Measurements from ENCODE around the gene KIAA0930. TPM values are rescaled to one million over a fixed set of nuclear protein-coding genes. Genes with fewer than 3 reads are reported as not detected.

Gene KIAA0930
- total RNA-seq, 1 experiment from 2014 or later, result 92.5 TPM

DNA sequence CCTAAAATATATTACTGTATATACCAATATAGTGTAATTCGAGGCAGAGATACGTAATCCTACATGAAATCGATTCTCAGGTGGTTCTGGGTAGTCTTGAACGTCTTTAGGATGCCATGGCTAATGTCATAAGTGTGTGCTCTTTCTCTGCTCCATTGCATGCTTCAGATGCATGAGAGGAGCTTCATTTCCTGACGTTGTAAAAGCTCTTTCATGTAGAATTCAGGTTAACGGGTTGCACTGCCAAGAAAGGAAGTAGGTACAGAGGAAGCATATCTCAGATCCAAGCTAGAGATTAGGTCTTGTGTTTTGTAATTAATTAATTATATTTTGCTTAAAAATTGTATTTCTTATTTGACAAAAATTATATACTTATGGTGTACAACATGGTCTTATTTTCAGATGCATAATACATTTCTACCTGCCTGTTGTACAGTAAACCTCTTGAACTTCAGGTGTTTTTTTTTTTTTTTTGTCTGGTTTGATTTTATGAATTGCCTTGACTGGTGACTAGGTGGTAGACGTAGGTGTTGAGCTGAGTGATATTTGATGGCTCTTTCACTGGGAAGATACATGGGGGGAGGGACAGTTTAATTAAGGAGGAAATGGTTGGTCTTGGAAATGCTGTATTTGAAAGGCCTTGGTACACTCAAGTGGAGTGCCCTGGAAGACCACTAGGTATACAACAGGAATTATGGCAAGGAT, 67.7 kb downstream of the KIAA0930 start:
- no peak for DNase-seq (ENCODE audit: low spot score)

DNA sequence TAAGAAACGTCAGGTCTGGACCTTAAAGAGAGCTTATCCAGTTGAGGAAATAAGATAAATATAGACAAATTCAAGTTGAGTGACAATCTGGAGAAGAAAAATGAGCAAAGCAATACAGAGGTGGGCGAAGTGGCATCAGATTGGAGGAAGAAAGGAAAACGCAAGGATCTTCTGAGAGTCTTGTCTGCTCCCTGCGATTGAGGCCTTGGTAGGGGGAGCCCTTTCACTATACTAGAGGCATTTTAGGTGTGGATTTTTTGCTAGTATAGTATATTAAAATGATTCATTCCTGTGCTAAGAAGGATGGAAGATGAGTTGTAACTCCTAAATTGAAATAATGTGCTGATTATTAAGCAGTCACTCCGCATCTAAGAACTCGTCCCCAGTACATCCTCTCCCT, 68.9 kb downstream of the KIAA0930 start:
- DNase-seq (ENCODE audit: low spot score), result no peak

DNA sequence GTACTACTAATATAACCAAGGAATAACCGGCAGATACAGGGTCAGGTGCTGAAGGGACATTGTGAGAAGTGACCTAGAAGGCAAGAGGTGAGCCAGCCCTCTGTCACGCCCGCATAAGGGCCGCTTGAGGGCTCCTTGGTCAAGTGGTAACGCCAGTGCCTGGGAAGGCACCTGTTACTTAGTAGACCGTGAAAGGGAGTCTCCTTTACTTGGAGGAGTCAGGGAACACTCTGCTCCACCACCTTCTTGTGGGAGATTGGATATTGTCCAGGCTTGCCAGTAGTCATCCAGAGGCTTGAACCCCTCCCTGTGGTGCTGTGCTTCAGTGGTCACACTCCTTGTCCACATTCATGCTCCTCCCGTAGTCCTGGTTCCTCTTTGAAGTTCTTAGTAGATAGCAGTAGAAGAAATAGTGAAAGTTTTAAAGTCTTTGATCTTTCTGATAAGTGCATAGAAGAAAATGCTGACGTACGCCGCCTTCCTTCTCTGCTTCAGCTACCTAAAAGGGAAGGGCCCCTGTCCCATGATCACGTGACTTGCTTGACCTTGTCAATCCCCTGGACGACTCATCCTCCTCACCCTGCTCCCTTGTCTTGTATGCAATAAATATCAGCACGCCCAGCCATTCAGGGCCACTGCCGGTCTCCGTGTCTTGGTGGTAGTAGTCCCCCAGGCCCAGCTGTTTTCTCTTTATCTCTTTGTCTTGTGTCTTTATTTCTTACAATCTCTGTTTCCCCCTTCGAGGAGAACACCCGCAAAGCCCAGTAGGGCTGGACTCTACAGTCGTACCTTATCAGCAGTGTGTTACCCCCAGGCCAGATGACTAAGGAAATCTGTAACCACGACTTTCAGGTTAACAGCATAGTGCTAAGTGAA, 70.9 kb downstream of the KIAA0930 start:
- no peak for DNase-seq (ENCODE audit: low spot score)

DNA sequence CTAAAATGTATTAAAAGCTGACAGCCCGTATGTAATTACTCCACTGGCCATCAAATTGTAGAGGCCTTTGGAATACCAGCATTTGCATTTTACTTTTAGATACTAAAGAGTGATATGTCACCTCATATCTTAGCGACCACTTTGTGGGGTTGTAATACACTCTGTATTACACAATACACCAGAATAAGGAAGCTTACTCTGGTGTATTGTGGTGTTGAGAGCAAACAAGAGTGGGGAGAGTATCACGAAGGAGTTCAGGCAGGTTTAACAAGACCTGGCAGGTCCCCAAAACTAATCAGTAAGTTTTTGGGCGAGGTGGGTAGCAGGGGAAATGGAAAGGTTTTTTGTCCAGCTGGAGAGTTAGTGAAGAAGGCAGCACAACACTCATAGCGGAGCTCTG, 73.8 kb downstream of the KIAA0930 start:
- no peak for DNase-seq (ENCODE audit: low spot score)

DNA sequence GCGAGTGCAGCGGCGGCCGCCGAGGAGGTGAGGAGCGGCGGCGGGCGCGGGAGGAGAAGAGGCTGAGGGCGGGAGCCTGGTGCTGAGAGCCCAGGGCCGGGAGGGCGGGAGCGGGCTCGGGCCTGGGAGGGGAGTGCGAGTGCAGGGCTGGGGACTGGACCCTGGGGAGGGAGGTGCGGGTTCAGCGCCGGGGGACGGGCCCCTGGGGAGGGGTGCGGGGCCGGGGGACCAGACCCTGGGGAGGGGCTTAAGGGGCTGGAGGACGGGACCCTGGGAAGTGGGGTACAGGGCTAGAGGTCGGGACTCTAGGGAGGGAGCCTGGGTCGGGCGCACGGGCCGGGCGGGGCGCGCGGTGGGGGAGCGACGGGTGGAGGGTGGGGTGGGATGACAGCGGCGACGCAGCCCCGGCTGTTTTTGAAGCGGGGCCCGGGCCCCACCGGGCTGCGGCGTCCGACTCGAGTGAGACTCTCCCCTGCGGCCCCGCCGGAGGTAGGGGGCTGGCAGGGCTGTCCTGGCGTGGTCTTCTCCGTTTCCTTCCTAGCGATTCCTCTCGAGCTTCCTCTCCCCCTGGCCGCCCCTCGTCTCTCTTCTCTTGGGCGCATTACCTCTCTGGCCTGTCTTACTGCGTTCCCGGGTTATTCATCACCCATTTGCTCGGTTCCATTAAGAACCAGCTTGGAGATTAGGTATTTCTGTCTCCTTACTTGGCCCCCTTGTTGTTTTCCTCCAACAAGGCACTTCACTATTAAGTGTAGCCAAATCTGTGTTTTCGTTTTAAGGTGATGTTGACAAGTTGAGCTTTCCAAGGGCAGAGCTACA, 76.2 kb downstream of the KIAA0930 start:
- no peak for DNase-seq (ENCODE audit: low spot score)

DNA sequence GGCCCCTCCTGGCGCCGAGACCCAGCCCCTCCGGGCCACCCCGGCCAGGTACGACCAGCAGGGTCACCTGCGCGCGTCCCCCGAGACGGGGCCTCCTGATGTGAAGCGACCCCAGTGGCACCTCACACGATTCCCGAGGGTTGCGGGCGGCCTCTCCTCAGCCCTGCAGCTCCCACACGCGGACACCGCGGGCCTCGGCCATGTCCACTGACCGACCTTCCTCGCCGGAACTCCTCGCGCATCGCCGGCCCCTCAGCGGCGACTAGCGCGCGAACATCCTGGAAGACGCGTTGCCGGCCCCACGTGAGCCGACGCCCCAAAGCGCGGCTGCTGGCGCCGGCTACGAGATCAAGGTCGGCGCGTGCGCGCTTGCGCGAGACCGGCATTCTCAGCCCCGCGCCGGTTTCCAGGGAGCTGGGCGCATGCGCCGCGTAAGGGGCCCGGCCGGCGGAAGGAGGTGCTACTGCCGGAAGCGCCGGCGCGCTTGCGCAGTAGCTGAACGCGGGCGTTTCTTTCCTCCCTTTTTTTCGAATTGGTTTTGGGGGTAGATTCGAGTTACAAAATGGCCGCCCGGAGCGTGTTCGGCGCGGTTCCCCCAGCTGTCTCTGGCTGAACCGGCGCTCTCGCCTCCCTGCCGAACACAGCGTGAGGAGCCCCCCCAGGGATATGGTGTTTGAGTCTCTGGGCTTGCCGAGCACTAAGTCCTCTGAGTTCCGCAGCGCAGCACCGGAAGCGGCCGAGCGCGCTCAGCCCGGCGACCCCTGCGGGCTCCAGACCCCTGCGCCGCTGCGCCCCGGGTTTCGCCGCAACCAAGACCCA, 77.0 kb downstream of the KIAA0930 start, which contains the start of gene NUP50:
TSS of gene NUP50 (plus strand) at position 475 of the 819 bp plus-strand sequence. CDS start 4,253 bp downstream, outside the sequence.
- peak; percentile 80 for DNase-seq (ENCODE audit: low spot score)

DNA sequence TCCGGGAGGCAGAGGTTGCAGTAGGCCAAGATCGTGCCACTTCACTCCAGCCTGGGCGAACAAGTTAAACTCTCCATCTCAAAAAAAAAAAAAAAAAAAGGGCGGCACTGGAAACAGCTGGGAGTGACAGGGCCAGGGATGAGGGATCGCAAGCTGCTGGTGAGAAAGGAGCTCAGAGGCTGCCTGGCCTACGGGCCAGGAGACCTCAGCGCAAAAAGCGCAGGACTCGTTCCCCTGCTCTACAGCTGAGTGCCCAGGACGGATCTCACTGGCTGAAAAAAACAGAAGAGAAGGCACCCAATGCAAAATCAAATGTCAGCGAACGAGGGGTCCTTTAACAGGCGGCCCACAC, 77.6 kb downstream of the KIAA0930 start:
- no peak for DNase-seq (ENCODE audit: low spot score)

DNA sequence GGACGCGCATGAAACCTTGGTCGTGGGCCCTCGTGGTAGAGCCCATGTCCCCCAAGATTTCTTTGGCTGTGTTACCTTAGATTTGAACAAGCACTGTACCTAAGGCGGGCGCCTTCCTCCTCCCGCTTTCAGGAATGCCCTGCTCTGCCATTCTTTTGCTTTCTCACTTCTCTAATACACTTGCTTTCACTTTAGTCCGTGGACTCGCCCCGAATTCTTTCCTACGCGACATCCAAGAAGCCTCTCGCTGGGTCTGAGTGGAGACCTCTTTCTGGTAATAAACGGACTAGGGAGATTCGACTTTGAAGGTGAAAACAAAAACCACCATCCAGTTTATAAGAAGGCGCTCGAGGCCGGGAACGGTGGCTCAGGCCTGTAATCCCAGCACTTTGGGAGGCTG, 78.2 kb downstream of the KIAA0930 start:
- no peak for DNase-seq (ENCODE audit: low spot score)

DNA sequence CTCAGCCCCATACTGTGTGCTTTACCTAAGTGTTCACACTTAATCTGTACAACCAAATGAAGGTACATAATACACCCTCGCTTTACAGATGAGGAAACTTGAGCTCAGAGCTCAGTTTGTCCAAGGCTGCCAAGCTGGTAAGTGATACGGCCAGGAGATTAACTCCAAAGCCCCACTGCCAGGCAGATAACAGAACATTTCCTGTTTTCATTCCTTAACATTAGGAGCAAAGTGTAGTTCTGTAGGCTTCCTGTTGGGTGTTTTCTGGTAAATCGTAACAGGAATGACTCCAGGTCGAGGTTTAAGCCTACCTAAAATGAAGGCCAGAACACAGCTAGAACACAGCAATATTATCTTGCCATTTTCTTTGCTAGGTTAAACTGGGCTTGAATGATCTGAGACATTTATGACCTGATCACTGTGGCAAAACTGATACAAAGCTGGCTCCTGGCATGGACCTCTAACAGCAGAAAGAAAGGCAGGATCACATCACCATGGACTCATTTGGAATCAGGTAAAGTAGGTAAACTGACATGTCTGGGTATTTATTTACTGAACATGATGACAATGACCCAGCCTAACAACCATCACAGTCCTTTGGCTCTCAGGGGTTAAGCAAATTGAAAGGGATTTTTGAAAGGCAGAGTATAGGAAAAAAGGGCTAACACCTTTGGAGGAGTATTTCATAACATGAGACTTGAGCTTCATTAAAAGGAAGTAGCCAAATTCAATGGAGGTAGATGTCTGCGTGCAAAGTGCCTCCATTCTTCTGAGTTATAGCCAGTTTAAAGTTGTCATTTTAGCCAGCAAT, 80.8 kb downstream of the KIAA0930 start:
- DNase-seq (ENCODE audit: low spot score), result no peak

DNA sequence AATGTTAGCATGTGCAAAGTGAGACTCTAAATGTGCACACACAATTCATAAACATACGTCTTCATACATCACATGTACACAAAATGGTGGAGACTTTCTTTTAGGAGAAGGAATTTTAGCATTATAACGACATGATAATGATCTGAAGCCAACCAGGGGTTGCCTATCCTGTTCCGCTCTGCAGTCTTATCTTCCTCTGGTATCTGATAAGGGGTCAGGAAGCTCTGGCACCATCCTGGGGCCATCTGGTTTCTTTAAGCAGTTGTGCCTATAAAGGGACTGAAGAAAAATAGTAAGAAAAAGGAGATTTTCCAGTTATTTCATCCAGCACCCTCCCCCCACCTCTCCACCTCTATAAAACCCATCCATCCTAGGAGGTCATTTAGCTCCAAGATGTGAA, 82.8 kb downstream of the KIAA0930 start:
- no peak for DNase-seq (ENCODE audit: low spot score)

DNA sequence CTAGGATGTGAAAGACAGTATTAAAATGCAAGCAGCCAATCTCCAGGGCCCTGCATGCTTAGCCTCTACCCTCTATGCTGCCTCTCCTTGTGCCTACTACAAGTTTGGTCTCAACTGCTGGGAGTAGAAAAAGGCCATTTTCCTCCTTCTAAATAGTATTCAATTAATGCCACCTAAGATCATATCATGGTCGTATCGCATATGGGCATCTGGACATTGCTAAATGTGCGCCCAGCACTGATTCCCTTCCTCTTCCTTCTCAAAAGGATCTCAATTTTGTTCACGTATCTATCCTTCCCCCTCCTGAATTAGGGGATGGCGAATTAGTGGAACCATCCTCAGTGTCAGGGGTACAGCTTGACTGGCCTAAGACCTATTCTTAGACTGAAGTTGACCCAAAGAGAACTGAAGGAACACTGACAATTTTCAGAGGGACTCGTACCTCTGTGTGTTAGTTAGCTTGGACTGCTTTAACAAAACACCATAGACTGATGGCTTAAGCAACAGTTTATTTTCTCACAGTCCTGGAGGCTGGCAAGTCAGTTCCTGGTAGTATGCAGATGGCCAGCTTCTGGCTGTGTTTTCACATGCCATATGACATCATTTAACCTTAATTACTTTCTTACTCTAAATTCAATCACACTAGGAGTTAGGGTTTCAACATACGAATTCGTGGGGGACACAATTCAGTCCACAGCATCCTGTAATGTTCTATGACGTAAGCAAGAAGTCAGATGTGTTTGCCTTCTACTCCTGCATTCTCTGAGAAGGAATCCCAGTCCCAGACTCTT, 85.4 kb downstream of the KIAA0930 start:
- DNase-seq (ENCODE audit: low spot score), result no peak

DNA sequence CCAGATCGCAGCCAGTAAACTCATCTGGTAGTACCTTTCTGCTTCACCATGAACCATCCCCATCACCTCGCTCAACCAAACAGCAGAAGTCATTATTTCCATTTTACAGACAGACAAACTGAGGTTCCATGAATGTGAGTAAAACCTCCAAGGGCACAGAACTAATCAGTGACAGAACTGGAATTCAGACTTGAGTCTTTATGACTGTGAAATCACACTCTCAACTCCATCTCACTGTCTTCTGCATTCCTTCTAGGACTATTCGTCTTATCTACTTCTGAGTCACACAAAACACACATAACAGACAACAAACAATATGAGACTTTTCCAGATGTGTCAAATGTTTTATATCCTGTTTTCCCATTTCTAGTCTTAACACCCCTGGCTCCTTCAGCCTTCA, 86.3 kb downstream of the KIAA0930 start:
- peak; percentile 41 for DNase-seq (ENCODE audit: low spot score)

DNA sequence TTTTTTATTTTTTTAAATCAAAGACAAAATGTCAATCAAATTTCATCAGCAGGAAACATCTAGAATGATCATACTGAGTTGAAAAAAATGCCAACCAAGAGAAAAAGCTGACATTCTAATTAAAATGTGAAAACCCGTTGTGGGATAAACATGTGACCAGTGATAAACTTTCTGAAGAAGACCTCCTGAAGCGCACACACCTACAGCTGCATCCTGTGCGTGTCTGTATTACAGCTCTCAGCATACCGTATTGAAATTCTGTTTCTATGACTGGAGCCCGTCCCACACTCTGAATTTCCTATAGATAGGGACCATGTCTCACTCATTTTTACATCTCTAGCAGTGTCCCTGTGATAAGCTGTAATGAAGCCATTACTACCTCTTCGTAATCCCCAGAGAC, 89.2 kb downstream of the KIAA0930 start:
- no peak for DNase-seq (ENCODE audit: low spot score)

DNA sequence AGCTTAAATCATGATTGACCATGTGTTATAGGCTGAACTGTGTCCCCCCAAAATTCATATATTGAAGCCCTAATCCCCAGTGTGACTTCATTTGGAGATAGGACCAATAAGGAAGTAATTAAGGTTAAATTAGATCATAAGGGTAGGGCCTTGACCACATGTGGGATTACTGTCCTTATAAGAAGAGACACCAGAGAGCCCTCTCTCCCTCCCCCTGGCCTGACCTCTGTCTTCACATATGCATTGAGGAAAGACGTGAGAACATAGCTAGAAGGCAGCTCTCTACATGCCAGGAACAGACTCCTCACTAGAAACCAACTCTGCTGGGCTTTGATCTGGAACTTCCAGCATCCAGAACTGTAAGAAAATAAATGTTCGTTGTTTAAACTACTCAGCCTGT, 90.6 kb downstream of the KIAA0930 start:
- DNase-seq (ENCODE audit: low spot score), result no peak

DNA sequence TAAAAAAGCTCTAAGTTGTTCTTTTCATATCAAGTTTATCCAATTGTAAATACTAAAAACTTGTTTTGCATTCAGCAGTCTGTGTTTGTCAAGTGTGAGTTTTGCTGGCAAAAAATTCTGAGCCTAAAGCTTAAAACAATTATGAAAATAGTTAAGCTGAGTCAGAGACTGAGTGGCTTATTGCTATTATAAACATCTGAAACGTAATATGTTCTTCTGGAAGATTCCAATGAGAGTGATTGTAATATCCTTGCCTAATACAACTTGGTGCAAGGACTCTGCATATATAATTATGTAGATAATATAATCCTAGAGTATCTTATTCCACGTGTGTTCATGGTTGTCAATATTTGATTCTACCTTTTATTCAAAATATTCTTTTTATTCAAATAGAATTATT, 91.0 kb downstream of the KIAA0930 start:
- no peak for DNase-seq (ENCODE audit: low spot score)

DNA sequence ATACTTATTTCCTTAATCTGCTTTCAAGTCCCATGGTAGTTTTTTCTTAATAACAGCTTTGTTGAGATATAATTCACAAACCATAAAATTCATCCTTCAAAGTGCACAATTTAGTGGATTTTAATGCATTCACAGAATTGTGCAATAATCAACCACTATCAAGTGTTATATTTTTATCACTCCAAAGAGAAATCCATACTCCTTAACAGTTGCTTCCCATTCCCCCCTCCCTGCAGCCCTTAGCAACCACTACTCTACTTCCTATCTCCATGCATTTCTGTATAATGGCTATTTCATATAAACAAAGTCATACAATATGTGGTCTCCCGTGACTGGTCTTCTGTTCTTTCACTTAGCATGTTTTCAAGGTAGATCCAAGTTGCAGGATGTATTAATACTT, 95.8 kb downstream of the KIAA0930 start:
- DNase-seq (ENCODE audit: low spot score), result no peak

DNA sequence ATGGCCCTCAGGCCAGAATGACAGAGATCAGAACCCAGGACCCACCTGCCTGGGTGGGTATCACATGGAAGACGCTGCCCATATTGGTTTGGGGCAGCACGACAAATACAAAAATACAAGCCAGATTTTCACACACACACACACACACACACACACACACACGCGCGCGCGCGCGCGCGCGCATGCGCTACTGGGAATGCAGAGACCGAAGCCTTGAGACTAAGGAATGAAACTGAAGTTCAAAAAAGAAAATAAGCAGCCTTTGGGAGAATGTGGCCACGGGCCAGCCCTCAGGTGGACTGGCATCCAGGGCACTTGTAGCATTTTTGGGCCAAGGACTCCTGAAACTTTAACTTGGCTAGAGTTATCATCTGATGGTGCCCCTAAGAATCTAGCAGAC, 98.3 kb downstream of the KIAA0930 start:
- DNase-seq (ENCODE audit: low spot score), result no peak
